ENCODE data around the gene EIF1.
"Not testable (repeated sequence)": the region's sequence is repeated elsewhere in the genome, so short reads cannot be mapped to it uniquely, and the experiment has no call there.

The EIF1 gene

DNA sequence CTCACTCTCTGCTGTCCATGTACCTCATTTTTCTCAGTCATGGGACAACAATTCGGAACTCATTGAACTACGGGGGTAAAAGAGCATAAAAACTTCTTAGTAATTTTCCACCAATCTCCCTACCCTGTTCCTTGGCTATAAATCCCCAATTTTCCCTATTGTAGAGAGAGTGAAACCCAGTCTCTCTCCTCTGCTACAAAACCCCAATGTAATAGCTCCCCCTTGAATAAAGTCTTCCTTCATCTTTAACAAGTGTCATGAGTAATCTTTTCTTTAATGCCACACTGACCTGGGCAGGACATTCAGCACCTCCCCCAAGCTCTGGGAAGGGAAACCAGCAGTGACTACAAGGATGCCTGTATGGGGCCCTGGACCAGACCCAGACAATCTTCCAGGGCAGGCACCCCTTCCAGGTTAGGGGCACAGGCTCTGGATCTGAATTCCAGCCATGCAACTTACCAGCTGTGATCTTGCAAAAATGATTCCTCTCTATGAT lies 10.2 kb upstream of the EIF1 start:
- peak overlapping the region; percentile 92 to 93 for H3K27ac Mint-ChIP-seq
- peak; percentile 3 for ATAC-seq (replicated peaks)
- H3K4me1 Mint-ChIP-seq (ENCODE audit: low read depth in 2 of 2), result peaks cover 16 to 20% of the 10 kb centered on the region in 2 donors

DNA sequence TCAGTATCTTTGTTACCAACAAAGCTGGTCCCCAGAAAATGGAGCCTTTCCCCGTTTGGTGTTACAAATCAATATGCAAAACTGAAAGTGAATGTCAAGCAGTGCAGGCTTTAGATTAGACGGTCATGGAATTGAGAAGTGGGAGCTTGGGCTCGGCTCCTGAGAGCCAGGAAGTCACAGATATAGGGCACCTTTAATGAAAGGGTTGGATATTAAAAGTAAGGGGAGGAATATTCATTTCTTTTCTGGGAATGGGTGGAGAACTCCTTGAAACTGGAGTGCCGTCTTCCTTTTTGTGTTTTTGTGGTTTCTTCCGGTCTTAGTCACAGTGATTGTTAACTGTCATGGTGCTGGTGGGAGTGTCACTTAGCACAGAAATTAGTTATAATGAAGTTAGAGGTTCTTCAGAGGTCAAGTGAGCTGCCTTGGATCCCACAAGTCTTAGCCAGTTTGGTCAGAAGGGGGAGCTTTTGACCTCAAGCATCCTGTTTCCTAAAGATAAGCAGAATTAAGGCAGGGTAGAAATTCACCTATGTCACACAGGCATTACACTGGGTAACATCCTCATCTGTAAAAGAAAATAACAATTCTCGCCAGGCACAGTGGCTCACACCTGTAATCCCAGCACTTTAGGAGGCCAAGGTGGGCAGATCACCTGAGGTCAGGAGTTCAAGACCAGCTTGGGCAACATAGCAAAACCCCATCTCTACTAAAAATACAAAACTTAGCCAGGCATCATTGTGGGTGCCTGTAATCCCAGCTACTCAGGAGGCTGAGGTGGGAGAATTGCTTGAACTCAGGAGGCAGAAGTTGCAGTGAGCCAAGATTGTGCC lies 9.6 kb upstream of the EIF1 start:
- peaks cover 7% of the 10 kb centered on the region for H3K36me3 Mint-ChIP-seq (ENCODE audit: insufficient read depth)
- ATAC-seq (replicated peaks), result peak; percentile 89

More for the DNA sequence above, 10.2 kb upstream of the EIF1 start:
- Mint-ChIP-seq H3K9me3 (no peaks in the 10 kb centered on the region), H3K36me3 (ENCODE audit: insufficient read depth) (peaks cover 7% of the 10 kb centered on the region), H3K4me3 (peak overlapping the region; percentile 80 to 87), H3K27me3 (no peaks in the 10 kb centered on the region)
- no peak for DNase-seq

DNA sequence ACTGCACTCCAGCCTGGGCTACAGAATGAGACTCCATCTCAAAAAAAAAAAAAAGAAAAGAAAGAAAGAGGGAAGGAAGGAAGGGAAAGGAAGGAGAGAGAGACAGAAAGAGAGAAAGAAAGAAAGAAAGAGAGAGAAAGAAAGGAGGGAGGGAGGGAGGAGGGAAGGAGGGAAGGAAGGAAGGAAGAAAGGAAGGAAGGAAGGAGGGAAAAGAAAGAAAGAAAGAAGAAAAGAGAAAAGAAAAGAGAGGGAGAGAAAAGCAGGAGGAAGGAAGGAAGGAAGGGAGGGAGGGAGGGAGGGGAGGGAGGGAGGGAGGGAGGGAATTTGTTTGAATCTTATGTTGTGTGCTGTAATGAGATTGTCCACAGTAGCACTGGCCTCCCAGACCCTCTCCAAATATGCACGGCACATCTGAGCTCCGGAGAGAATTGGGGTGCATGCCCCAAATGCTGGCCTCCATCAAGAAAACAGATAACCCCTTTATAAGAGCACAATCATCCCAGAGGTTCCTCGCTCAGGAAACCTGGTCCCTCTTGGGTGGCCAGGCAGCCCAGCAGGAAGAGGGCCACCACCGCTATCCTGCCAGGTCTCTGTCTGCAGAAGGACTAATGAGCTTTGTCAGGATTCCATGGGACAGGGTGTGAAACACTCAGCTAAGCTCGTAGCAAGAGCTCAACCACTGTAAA lies 8.8 kb upstream of the EIF1 start:
- peaks cover 7% of the 10 kb centered on the region for H3K36me3 Mint-ChIP-seq (ENCODE audit: insufficient read depth)

More for the DNA sequence above, 9.6 kb upstream of the EIF1 start:
- Mint-ChIP-seq H3K9me3 (no peaks in the 10 kb centered on the region), H3K4me1 (ENCODE audit: low read depth in 2 of 2) (peaks cover 16 to 20% of the 10 kb centered on the region in 2 donors), H3K27me3 (no peaks in the 10 kb centered on the region), H3K4me3 (peak overlapping the region; percentile 80 to 87), H3K27ac (peak overlapping the region; percentile 92 to 93)
- peak; percentile 58 to 61 (median 59) for DNase-seq

DNA sequence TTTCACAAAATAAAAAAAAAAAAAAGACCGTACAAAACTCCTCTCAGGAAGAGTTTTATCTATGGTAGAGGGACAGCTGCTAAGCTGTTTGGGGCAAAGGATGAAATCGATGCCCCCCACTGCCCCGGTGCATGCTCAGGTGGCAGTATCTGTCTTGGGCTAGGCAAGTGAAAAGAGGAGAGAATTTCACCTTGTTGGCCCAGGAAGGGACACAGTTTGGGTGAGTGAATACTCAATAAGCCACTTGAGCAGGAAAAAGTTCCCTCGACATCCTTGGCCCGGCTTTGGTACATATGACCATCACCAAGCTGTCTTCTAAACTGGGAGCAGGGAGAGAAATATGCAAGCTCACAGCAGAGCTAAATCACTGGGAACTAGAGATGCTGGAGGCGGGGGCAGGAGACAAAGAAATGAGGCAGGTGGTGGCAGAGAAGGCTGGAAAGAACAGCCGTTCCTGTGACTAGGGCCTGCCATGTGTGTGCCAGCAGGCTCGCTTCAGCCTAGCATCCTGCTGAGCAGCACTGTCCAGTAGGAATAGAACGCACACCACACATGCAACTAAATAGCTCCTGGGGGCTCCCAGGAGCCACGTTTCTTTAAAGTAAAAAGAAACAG lies 8.2 kb upstream of the EIF1 start:
- Mint-ChIP-seq H3K27me3 (no peaks in the 10 kb centered on the region), H3K4me3 (peak overlapping the region in 1 of 2 donors; percentile 12), H3K4me1 (ENCODE audit: low read depth in 2 of 2) (peaks cover 16 to 20% of the 10 kb centered on the region in 2 donors), H3K27ac (peak overlapping the region in 1 of 2 donors; percentile 93), H3K9me3 (no peaks in the 10 kb centered on the region), H3K36me3 (ENCODE audit: insufficient read depth) (peaks cover 7% of the 10 kb centered on the region)
- ATAC-seq (replicated peaks) (no peak), DNase-seq (no peak)

More for the DNA sequence above, 8.8 kb upstream of the EIF1 start:
- no peak for ATAC-seq (replicated peaks)
- peaks cover 16 to 20% of the 10 kb centered on the region in 2 donors for H3K4me1 Mint-ChIP-seq (ENCODE audit: low read depth in 2 of 2)
- H3K4me3 Mint-ChIP-seq, result peak overlapping the region; percentile 80 to 87
- no peaks in the 10 kb centered on the region for H3K9me3 Mint-ChIP-seq
- DNase-seq, result no peak
- H3K27ac Mint-ChIP-seq, result peak overlapping the region; percentile 92 to 93
- H3K27me3 Mint-ChIP-seq, result no peaks in the 10 kb centered on the region

DNA sequence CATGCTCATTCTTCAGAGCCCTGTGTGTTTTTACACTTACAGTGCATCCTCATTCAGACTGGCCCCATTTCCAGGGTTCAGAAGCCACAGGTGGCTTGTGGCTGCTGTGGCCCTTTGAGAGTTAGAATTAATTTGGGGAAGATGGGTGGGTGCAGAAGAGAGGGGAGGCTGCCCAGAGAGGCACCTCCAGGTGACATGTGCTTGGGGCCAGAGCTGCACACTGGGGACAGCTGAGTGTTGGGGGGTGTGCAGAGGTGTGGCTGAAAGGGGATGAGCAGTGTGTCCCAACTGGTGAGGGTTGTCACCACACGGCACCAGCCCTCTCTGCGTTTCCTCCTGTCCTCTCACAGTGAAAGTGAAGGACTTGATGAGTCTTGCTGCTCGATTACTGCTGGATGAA lies 6.9 kb upstream of the EIF1 start:
- Mint-ChIP-seq H3K27ac (no peak overlapping the region), H3K4me3 (no peak overlapping the region)

DNA sequence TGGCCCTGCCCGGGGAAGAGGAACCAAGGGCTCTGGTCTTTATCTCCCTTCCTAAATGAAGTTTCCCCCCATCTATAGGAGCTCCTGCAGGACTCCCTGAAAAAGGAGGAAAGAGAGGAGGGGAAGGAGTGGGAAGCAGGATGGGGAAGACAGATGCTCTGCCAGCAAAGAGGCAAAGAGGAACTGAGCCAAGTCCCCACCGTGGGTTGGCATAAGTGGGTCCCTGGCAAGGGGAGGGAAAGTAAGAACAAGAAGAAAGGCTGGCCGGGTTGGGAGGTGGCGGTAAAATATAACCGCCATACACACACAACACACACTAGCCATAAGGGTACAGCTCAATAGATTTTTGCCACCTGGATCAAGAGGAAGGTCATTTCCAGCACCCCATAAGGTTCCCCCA lies 6.1 kb upstream of the EIF1 start:
- no peak overlapping the region for H3K27ac Mint-ChIP-seq
- DNase-seq, result no peak
- peaks cover 17 to 20% of the 10 kb centered on the region in 2 donors for H3K4me1 Mint-ChIP-seq (ENCODE audit: low read depth in 2 of 2)
- no peaks in the 10 kb centered on the region for H3K27me3 Mint-ChIP-seq
- no peaks in the 10 kb centered on the region for H3K9me3 Mint-ChIP-seq
- H3K36me3 Mint-ChIP-seq (ENCODE audit: insufficient read depth), result peaks cover 7% of the 10 kb centered on the region
- no peak for ATAC-seq (replicated peaks)
- no peak overlapping the region for H3K4me3 Mint-ChIP-seq

More for the DNA sequence above, 6.9 kb upstream of the EIF1 start:
- H3K4me1 Mint-ChIP-seq (ENCODE audit: low read depth in 2 of 2), result peaks cover 16 to 20% of the 10 kb centered on the region in 2 donors
- DNase-seq, result no peak
- ATAC-seq (replicated peaks), result no peak
- peaks cover 7% of the 10 kb centered on the region for H3K36me3 Mint-ChIP-seq (ENCODE audit: insufficient read depth)
- H3K9me3 Mint-ChIP-seq, result no peaks in the 10 kb centered on the region
- H3K27me3 Mint-ChIP-seq, result no peaks in the 10 kb centered on the region

DNA sequence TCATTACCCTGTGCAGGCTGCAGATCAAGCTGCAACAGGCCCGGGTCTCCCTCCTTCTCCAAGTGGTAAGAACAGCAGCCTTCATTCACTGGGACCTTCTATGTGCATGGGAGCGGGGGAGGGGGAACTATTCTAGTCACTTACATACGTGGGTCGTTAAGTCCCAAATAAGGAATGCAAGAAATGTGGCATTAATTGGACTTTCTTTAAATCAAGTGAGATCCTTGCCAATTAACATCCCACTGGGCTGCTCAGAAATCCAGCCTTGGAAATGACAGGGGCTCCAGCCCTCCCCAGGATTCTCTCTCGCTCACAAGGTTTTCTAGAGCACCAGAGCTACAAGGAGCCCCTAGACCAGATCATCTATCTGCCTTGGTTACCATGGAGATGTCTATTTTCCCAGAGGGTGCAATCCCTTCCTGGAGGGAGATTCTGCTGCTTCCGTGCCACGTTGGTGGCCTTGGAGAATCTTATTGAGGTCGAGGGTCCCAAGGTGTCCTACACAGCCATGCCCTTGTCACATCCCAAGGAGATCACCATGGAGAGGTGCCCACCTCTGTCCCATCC lies 5.2 kb upstream of the EIF1 start:
- H3K9me3 Mint-ChIP-seq, result no peaks in the 10 kb centered on the region
- peaks cover 10% of the 10 kb centered on the region for H3K36me3 Mint-ChIP-seq (ENCODE audit: insufficient read depth)
- ATAC-seq (replicated peaks) (no peak), DNase-seq (no peak)
- H3K4me3 Mint-ChIP-seq, result no peak overlapping the region
- H3K27ac Mint-ChIP-seq, result no peak overlapping the region
- peaks cover 16 to 19% of the 10 kb centered on the region in 2 donors for H3K4me1 Mint-ChIP-seq (ENCODE audit: low read depth in 2 of 2)
- no peaks in the 10 kb centered on the region for H3K27me3 Mint-ChIP-seq

DNA sequence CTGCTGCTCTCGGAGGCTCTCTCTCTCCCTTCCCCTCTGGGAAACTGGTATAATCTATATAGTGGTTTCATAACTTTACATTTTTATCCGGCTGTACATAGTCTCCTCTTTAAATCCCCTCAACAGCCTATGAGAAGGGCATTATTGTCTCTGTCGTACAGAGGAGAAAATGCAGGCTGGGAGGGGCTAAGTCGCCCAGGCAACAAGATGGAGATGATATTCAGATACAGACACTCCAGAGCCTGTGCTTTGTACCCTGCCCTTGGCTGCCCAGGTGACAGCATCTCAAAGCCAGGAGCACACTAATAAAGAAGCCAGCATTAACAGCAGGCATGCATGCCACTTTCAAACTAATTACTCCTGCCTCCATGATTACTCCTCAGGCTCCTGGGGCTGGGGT lies 4.7 kb upstream of the EIF1 start:
- Mint-ChIP-seq H3K27me3 (no peaks in the 10 kb centered on the region), H3K36me3 (ENCODE audit: insufficient read depth) (peaks cover 15% of the 10 kb centered on the region), H3K4me3 (no peak overlapping the region), H3K27ac (no peak overlapping the region), H3K4me1 (ENCODE audit: low read depth in 2 of 2) (peaks cover 14% of the 10 kb centered on the region in 2 donors), H3K9me3 (no peaks in the 10 kb centered on the region)
- DNase-seq (no peak), ATAC-seq (replicated peaks) (no peak)

DNA sequence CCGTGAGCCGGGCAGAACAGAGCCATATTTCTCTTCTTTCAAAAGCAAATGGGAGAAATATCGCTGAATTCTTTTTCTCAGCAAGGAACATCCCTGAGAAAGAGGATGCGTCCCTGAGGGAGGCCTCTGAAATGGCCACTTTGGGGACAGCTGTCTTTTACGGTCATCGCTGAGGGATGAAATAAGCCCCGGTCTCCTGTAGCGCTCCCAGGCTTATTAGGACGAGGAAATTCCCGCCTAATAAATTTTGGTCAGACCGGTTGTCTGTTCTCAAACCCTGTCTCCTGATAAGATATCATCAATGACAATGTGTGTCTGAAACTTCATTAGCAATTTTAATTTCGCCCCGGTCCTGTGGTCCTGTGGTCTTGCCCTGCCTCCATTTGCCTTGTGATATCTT lies 2.9 kb upstream of the EIF1 start:
- Mint-ChIP-seq H3K4me1 (ENCODE audit: low read depth in 2 of 2) (peaks cover 10 to 15% of the 10 kb centered on the region in 2 donors), H3K36me3 (ENCODE audit: insufficient read depth) (peaks cover 25% of the 10 kb centered on the region)
- not testable (repeated sequence) for ATAC-seq (replicated peaks); H3K27ac Mint-ChIP-seq; H3K27me3 Mint-ChIP-seq; H3K9me3 Mint-ChIP-seq; DNase-seq; H3K4me3 Mint-ChIP-seq

DNA sequence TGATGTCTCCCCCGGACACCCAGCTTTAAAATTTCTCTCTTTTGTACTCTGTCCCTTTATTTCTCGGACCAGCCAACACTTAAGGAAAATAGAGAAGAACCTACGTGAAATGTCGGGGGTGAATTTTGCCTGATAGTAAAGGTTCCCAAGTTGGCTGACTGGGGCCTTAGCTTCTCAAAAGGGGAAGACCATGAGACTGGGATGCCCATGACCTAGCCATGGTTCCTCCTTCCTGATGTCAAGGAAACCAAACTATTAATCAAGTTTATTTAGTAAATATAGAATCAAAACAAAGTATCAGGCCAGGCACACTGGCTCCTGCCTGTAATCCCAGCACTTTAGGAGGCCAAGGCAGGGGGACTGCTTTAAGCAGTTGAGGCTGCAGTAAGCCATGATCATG lies 2.4 kb upstream of the EIF1 start:
- H3K4me3 Mint-ChIP-seq, result no peak overlapping the region

DNA sequence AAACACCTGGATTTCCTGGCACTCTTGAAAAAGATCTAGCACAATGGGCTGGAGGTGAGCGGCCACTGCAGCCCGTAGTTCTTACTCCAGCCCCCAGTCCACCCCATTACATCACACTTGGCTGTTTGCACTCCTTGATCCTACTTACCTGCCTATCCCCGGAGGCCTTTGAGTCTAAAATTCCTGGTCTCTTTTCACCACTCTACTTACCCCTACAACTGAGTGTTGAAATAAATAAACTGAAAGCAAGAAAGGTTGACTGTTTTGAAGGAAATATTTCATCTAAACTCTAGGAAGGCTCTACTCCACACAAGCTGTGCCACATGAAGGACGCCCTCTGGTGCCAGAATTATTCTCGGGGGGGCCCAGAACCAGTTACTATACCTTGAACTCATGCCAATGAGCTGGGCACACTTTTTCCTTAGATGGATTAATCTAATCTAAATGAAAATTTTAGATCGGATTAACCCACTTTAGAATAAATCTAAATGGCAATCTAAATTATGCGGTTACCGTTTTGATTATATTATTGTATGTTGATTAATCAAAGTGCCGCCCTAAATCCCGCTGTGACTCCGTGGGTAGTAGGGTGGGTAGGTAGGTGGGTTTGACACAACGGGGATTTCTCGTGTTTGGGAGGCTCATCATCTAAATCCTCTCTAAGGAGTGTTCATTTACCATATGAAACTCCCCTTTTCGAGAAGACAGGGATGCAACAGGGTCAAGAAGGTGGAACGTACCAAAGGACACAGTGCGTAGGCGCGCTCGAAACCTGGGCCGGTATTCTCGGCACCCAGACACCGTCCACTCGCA lies 651 bp upstream of the EIF1 start:
- Mint-ChIP-seq H3K4me1 (ENCODE audit: low read depth in 2 of 2) (peaks cover 17 to 25% of the 10 kb centered on the region in 2 donors), H3K36me3 (ENCODE audit: insufficient read depth) (peaks cover 48% of the 10 kb centered on the region)
- DNase-seq, result peak; percentile 56 to 61 (median 58)

More for the DNA sequence above, 2.4 kb upstream of the EIF1 start:
- Mint-ChIP-seq H3K9me3 (no peaks in the 10 kb centered on the region), H3K27ac (no peak overlapping the region), H3K36me3 (ENCODE audit: insufficient read depth) (peaks cover 31% of the 10 kb centered on the region), H3K4me1 (ENCODE audit: low read depth in 2 of 2) (peaks cover 10 to 15% of the 10 kb centered on the region in 2 donors), H3K27me3 (no peaks in the 10 kb centered on the region)
- ATAC-seq (replicated peaks) (no peak), DNase-seq (no peak)

DNA sequence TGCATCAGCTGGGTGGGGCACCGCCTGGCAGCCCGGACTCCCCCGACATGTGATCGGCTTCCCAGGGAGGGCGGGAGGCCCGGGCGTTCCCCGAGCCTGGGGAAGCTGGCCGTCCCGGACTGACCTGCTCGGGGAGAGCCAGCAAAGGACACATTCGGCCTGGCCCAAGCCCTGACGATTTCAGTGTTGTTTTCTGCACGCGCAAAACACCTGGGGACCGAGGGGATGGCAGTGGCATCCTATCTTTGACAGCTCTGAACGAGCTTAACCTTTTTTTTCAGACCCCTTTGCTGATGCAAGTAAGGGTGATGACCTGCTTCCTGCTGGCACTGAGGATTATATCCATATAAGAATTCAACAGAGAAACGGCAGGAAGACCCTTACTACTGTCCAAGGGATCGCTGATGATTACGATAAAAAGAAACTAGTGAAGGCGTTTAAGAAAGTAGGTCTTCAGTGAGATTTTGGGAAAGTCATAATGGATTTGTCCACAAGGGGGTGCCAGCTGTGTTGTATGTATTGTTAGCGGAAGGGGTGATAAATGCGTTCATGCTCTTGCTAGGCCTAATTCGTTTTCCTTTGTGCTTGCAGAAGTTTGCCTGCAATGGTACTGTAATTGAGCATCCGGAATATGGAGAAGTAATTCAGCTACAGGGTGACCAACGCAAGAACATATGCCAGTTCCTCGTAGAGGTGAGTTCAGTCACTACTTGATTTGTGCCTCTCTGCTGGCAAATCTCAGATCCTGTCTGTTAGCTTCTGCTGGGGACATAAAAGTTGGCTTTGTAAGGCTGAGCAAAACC lies 1.0 kb downstream of the EIF1 start:
- ATAC-seq (replicated peaks), result no peak
- peak overlapping the region; percentile 98 for H3K4me3 Mint-ChIP-seq
- peak overlapping the region; percentile 100 for H3K27ac Mint-ChIP-seq
- no peaks in the 10 kb centered on the region for H3K9me3 Mint-ChIP-seq
- peaks cover 17 to 25% of the 10 kb centered on the region in 2 donors for H3K4me1 Mint-ChIP-seq (ENCODE audit: low read depth in 2 of 2)
- DNase-seq, result peak; percentile 64 to 72 (median 66)
- no peaks in the 10 kb centered on the region for H3K27me3 Mint-ChIP-seq
- H3K36me3 Mint-ChIP-seq (ENCODE audit: insufficient read depth), result peaks cover 65% of the 10 kb centered on the region

More for the DNA sequence above, 651 bp upstream of the EIF1 start:
- Mint-ChIP-seq H3K4me3 (peak overlapping the region; percentile 98), H3K27me3 (no peaks in the 10 kb centered on the region), H3K27ac (peak overlapping the region; percentile 100), H3K9me3 (no peaks in the 10 kb centered on the region)
- peak; percentile 9 for ATAC-seq (replicated peaks)

All from effector memory CD8-positive, alpha-beta T cell (primary cell).